Measurements from ENCODE around the gene PPOX. TPM values are rescaled to one million over a fixed set of nuclear protein-coding genes. Genes with fewer than 3 reads are reported as not detected.

PPOX gene
- total RNA-seq, 1 donor from 2014 or later = 21.6 TPM

- Mint-ChIP-seq H3K9me3 (ENCODE audit: low read depth) (no peaks in the 10 kb centered on the region), H3K4me3 (ENCODE audit: unreplicated experiment) (no peak overlapping the region), H3K27me3 (ENCODE audit: low read depth) (no peaks in the 10 kb centered on the region), H3K4me1 (ENCODE audit: low read depth) (peaks cover 47% of the 10 kb centered on the region), H3K27ac (ENCODE audit: unreplicated experiment) (peak overlapping the region; percentile 88), H3K36me3 (ENCODE audit: low read depth) (peaks cover 22% of the 10 kb centered on the region)
- peak; percentile 10 for DNase-seq (ENCODE audit: low spot score)
- TF ChIP-seq CTCF (IDR thresholded peaks at IDR 0.05) = no peak
These were observed 6.7 kb downstream of the PPOX start for GRCh38 chr1:161172776-161173376.

GRCh38 chr1:161173711-161174110 is 7.5 kb downstream of the PPOX start:
- Mint-ChIP-seq H3K27me3 (ENCODE audit: low read depth) (no peaks in the 10 kb centered on the region), H3K27ac (ENCODE audit: unreplicated experiment) (peak overlapping the region; percentile 88), H3K4me3 (ENCODE audit: unreplicated experiment) (no peak overlapping the region), H3K36me3 (ENCODE audit: low read depth) (peaks cover 22% of the 10 kb centered on the region), H3K4me1 (ENCODE audit: low read depth) (peaks cover 43% of the 10 kb centered on the region), H3K9me3 (ENCODE audit: low read depth) (no peaks in the 10 kb centered on the region)
- no peak for TF ChIP-seq CTCF (IDR thresholded peaks at IDR 0.05)
- DNase-seq (ENCODE audit: low spot score) = peak; percentile 49

GRCh38 chr1:161174911-161175310 is 8.7 kb downstream of the PPOX start:
- Mint-ChIP-seq H3K4me1 (ENCODE audit: low read depth) (peaks cover 43% of the 10 kb centered on the region), H3K27me3 (ENCODE audit: low read depth) (no peaks in the 10 kb centered on the region), H3K4me3 (ENCODE audit: unreplicated experiment) (no peak overlapping the region), H3K27ac (ENCODE audit: unreplicated experiment) (no peak overlapping the region), H3K36me3 (ENCODE audit: low read depth) (peaks cover 19% of the 10 kb centered on the region), H3K9me3 (ENCODE audit: low read depth) (no peaks in the 10 kb centered on the region)
- no peak for TF ChIP-seq CTCF (IDR thresholded peaks at IDR 0.05)
- DNase-seq (ENCODE audit: low spot score) = no peak

- no peaks in the 10 kb centered on the region for H3K27me3 Mint-ChIP-seq (ENCODE audit: low read depth)
- H3K27ac Mint-ChIP-seq (ENCODE audit: unreplicated experiment) = peak overlapping the region; percentile 84
- H3K9me3 Mint-ChIP-seq (ENCODE audit: low read depth) = no peaks in the 10 kb centered on the region
- H3K36me3 Mint-ChIP-seq (ENCODE audit: low read depth) = peaks cover 18% of the 10 kb centered on the region
- peaks cover 43% of the 10 kb centered on the region for H3K4me1 Mint-ChIP-seq (ENCODE audit: low read depth)
- peak overlapping the region; percentile 100 for H3K4me3 Mint-ChIP-seq (ENCODE audit: unreplicated experiment)
- DNase-seq (ENCODE audit: low spot score) = peak; percentile 69
- no peak for TF ChIP-seq CTCF (IDR thresholded peaks at IDR 0.05)
These were observed 9.7 kb downstream of the PPOX start for GRCh38 chr1:161175771-161176453.

GRCh38 chr1:161176468-161177111 is 10.4 kb downstream of the PPOX start:
- TF ChIP-seq CTCF (IDR thresholded peaks at IDR 0.05) = no peak
- peaks cover 14% of the 10 kb centered on the region for H3K36me3 Mint-ChIP-seq (ENCODE audit: low read depth)
- H3K9me3 Mint-ChIP-seq (ENCODE audit: low read depth) = no peaks in the 10 kb centered on the region
- peak; percentile 18 for DNase-seq (ENCODE audit: low spot score)
- H3K27ac Mint-ChIP-seq (ENCODE audit: unreplicated experiment) = peak overlapping the region; percentile 99
- H3K4me1 Mint-ChIP-seq (ENCODE audit: low read depth) = peaks cover 43% of the 10 kb centered on the region
- H3K27me3 Mint-ChIP-seq (ENCODE audit: low read depth) = no peaks in the 10 kb centered on the region
- peak overlapping the region; percentile 100 for H3K4me3 Mint-ChIP-seq (ENCODE audit: unreplicated experiment)

All from chondrocyte (in vitro differentiated cells).